OCI-LY1 (cell line): ENCODE results near the gene TMEM40.

Experiments
- CTCF ChIP-seq: fragments of 200-600 bp; sonication (generic), shearing (Covaris generic); IDR thresholded peaks from 2 replicates; pipeline ENCODE4 v1.5.1; 2017; ENCODE audit warnings: mild to moderate bottlenecking, antibody characterized with exemption, low read length, moderate library complexity, mixed read lengths
- EZH2 ChIP-seq: fragments of 200-600 bp; sonication (generic), shearing (Covaris generic); IDR thresholded peaks from 2 replicates; pipeline ENCODE4 v1.8.0; 2017; ENCODE audit warnings: borderline replicate concordance, mixed run types, mild to moderate bottlenecking, antibody characterized with exemption, low read length, moderate library complexity, mixed read lengths

- TF ChIP-seq CTCF (no peak), EZH2 (no peak)
Observed at GRCh38 chr3:12808587-12808986, 49.5 kb upstream of the TMEM40 start.
